Measurements from ENCODE around the gene GPR37L1. TPM values are rescaled to one million over a fixed set of nuclear protein-coding genes. Genes with fewer than 3 reads are reported as not detected.
A peak's percentile ranks its signal among the peaks of the same experiment; 100 is the strongest.

Gene GPR37L1
- total RNA-seq, 2 experiments from 2014 or later = not detected

DNA sequence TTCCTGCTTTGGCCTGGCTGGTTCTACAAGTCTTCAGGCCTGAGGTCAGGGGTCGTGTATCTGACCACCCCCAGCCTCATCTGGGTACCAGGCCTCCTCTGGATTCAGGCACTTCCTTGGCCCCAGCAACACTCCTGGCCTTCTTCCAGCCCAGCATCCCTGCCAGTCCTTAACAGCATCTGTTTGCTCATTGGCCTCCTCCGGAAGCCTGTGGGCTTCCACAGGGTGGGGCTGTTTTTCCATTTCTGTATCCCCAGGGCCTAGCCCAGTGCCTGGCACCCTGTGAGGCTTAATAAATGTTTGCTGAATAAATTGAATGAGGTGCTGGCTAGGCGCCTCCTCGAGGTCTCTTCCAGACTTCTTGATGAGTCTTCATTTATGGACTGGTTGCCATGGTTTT, 21.5 kb upstream of the GPR37L1 start:
- CTCF ChIA-PET = interaction anchor here (0.9 to 1.3 kb wide), 3 partner anchors 34 to 135 kb away, joined by 3 read pairs; no protein-coding TSS in a partner anchor
- DNase-seq (no peak), ATAC-seq (no peak)
- H3K36me3 Mint-ChIP-seq (ENCODE audit: low read depth) = no peaks in the 10 kb centered on the region
- no peaks in the 10 kb centered on the region for H3K27me3 Mint-ChIP-seq
- no peak overlapping the region for H3K27ac Mint-ChIP-seq
- no peak overlapping the region for H3K4me3 Mint-ChIP-seq
- intact Hi-C loops (cut with micrococcal nuclease) = no loop called here
- POLR2A ChIA-PET = no interaction called here
- TF ChIP-seq, protein P1, sequence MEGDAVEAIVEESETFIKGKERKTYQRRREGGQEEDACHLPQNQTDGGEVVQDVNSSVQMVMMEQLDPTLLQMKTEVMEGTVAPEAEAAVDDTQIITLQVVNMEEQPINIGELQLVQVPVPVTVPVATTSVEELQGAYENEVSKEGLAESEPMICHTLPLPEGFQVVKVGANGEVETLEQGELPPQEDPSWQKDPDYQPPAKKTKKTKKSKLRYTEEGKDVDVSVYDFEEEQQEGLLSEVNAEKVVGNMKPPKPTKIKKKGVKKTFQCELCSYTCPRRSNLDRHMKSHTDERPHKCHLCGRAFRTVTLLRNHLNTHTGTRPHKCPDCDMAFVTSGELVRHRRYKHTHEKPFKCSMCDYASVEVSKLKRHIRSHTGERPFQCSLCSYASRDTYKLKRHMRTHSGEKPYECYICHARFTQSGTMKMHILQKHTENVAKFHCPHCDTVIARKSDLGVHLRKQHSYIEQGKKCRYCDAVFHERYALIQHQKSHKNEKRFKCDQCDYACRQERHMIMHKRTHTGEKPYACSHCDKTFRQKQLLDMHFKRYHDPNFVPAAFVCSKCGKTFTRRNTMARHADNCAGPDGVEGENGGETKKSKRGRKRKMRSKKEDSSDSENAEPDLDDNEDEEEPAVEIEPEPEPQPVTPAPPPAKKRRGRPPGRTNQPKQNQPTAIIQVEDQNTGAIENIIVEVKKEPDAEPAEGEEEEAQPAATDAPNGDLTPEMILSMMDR (IDR thresholded peaks at IDR 0.05) = no peak
- no peaks in the 10 kb centered on the region for H3K4me1 Mint-ChIP-seq (ENCODE audit: low read depth)
- no peaks in the 10 kb centered on the region for H3K9me3 Mint-ChIP-seq

DNA sequence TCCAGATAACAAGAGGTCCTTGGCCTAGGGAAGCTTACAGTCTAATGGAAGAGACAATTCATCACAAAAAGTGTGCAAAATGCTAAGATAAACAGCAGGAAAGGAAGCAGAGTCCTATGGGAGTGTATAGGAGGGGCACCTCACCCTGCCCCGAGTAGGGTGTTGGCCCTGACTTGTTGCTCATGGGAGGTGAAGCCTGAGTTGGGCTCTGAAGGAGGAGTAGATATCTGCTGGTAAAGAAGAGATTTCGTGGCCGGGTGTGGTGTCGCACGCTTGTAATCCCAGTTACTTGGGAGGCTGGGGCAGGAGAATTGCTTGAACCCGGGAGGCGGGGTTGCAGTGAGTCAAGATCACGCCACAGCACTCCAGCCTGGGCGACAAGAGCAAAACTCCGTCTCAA, 18.6 kb upstream of the GPR37L1 start:
- no peak for ATAC-seq
- POLR2A ChIA-PET = no interaction called here

DNA sequence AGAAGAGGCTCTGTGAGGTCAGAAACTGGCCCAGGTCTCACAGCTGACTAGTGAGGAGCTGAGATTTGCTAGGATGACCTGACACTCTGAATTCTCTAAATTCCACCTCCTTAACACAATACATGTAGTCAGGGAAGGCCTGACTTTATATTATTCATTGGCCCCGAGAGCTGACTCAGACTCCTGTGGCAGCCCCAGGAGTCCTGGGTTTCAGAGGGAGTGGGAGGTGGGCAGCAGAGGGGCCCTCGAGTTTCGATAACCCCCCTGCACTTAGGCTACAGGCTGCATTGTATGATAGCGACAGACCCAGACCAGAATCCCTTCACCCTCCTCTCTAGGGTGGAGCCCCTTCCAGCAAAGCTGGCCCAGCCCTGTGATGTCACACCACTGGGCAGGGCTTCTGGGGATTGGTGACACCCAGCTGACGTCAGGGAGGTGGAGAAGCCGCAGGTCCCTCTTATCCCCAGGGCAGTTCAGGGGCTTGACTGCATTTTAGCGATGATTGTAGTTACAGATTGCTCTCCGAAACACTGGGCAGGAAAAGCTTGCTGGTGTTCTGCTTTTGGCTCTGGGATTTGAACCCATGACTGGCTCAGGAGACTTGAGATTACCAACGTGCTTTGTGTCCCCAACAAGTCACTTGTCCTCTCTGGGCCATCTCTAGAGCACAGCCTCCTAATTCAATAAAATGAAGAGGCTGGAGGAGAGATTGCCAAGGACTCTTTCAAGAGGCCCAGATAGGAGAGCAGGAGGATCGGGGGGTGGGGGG, 17.0 kb upstream of the GPR37L1 start:
- peak; percentile 45 for ATAC-seq

More for the DNA sequence above, 18.6 kb upstream of the GPR37L1 start:
- Mint-ChIP-seq H3K27me3 (no peaks in the 10 kb centered on the region), H3K9me3 (no peaks in the 10 kb centered on the region), H3K4me3 (no peak overlapping the region), H3K36me3 (ENCODE audit: low read depth) (no peaks in the 10 kb centered on the region), H3K27ac (no peak overlapping the region), H3K4me1 (ENCODE audit: low read depth) (no peaks in the 10 kb centered on the region)
- intact Hi-C loops (cut with micrococcal nuclease) = no loop called here
- no peak for DNase-seq
- CTCF ChIA-PET = no interaction called here
- TF ChIP-seq, protein P1 (IDR thresholded peaks at IDR 0.05) = no peak

DNA sequence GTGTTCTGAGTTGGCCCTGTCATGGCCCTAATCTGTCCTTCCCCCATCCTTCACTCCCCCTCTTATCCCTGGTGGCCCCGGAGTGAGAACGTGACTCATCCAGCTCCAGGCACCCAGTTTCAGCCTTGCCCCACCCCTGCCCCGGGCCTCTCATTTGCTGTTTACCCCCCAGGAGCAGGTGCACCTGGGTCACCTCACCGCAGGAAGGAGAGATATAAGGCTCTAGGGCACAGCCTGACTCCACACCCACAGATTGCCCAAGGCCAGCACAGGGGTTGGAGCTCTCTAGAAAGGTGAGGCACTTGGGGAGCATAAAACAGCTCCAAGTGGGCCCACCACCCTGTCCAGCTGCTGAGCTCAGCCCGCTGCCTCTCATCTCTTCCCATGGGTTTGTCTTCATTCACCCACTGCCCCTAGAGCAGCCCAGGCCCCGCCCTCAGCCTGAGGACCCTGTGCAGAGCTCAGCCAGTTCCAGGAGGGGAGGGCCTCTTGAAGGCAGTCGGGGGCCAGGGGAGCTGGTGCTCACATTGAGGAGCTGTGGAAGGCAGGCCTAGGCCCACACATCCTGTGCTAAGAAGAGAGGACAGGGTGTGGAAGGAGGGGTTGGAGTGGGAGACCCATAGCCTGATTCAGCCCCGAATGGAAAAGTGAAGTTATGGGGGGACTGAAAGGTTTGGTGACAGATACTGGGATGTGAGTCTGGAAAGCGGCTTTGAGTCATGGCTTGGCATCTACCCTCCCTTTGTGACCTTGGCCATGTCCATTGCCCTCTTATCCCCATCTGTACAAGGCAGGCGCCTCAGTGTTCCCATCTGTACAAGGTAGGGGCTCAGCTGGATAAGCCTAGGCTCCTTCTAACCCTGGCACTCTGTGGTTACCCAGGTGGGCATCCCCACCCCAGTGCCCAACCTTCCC, 16.1 kb upstream of the GPR37L1 start:
- DNase-seq (no peak), ATAC-seq (no peak)
- Mint-ChIP-seq H3K27me3 (no peaks in the 10 kb centered on the region), H3K4me3 (no peak overlapping the region), H3K27ac (no peak overlapping the region), H3K4me1 (ENCODE audit: low read depth) (no peaks in the 10 kb centered on the region), H3K36me3 (ENCODE audit: low read depth) (no peaks in the 10 kb centered on the region), H3K9me3 (no peaks in the 10 kb centered on the region)
- TF ChIP-seq, protein P1 (IDR thresholded peaks at IDR 0.05) = no peak
- intact Hi-C loops (cut with micrococcal nuclease) = no loop called here
- ChIA-PET CTCF (interaction anchor here (0.9 to 1.3 kb wide), 4 partner anchors 13 to 107 kb away, joined by 3 to 5 read pairs (median 3); no protein-coding TSS in a partner anchor), POLR2A (interaction anchor here (0.5 kb wide), 1 partner anchor 256 kb away, joined by 4 read pairs; no protein-coding TSS in a partner anchor)

More for the DNA sequence above, 17.0 kb upstream of the GPR37L1 start:
- no peak for DNase-seq
- CTCF ChIA-PET = interaction anchor here (0.9 to 1.3 kb wide), 3 partner anchors 14 to 106 kb away, joined by 3 to 5 read pairs (median 3); no protein-coding TSS in a partner anchor
- H3K27ac Mint-ChIP-seq = no peak overlapping the region
- H3K9me3 Mint-ChIP-seq = no peaks in the 10 kb centered on the region
- intact Hi-C loops (cut with micrococcal nuclease) = no loop called here
- H3K36me3 Mint-ChIP-seq (ENCODE audit: low read depth) = no peaks in the 10 kb centered on the region
- H3K4me1 Mint-ChIP-seq (ENCODE audit: low read depth) = no peaks in the 10 kb centered on the region
- POLR2A ChIA-PET = interaction anchor here (0.5 kb wide), 1 partner anchor 255 kb away, joined by 4 read pairs; no protein-coding TSS in a partner anchor
- TF ChIP-seq, protein P1 (IDR thresholded peaks at IDR 0.05) = no peak
- H3K27me3 Mint-ChIP-seq = no peaks in the 10 kb centered on the region
- no peak overlapping the region for H3K4me3 Mint-ChIP-seq
